Mesenteric fat pad (tissue), 1 donor: Measurements from ENCODE around the gene EMD. TPM values are rescaled to one million over a fixed set of nuclear protein-coding genes. Genes with fewer than 3 reads are reported as not detected.
A peak's percentile ranks its signal among the peaks of the same experiment; 100 is the strongest.

Experiments
- DNase-seq: peaks from one replicate; pipeline ENCODE4 v3.0.0-alpha.2; 2020; ENCODE audit warnings: low spot score
- total RNA-seq: library from RNA; stranded (reverse); fragmentation: NEBNext Ultra II Directional; extraction: Animal tissue kit (Norgen Biotek cat#: 25700); gene quantifications from one replicate; pipeline ENCODE4 v1.2.1, GENCODE V29; 2021
- donor health status: DM: yes; HTN: yes; CAD: no.

Gene EMD
- total RNA-seq, 1 donor from 2014 or later: 57.4 TPM

GRCh38 chrX:154412468-154412867, 33.4 kb downstream of the EMD start:
- no peak for DNase-seq

DNA sequence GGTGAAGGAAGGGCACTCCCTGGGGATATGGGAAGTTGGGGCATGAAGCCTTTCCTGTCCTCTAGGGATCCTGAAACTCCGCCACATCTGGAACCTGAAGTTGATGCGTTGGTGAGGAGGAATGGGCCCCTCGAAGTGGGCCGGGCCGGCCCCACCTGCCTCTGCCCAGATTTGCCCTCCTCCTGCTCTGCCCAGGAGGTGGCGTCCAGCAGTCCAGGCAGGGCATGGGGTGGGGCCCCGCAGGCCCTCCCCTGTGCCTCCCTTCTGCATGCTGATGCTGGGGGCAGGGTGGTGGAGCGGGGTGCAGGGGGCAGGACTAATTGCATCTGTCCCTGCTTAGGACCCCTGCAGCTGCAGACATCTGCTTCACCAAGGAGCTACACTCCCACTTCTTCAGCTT, 34.0 kb downstream of the EMD start:
- no peak for DNase-seq

- DNase-seq: no peak
Observed at GRCh38 chrX:154417157-154417556, 38.1 kb downstream of the EMD start.

- no peak for DNase-seq
Observed at GRCh38 chrX:154419189-154419588, 40.1 kb downstream of the EMD start.

DNA sequence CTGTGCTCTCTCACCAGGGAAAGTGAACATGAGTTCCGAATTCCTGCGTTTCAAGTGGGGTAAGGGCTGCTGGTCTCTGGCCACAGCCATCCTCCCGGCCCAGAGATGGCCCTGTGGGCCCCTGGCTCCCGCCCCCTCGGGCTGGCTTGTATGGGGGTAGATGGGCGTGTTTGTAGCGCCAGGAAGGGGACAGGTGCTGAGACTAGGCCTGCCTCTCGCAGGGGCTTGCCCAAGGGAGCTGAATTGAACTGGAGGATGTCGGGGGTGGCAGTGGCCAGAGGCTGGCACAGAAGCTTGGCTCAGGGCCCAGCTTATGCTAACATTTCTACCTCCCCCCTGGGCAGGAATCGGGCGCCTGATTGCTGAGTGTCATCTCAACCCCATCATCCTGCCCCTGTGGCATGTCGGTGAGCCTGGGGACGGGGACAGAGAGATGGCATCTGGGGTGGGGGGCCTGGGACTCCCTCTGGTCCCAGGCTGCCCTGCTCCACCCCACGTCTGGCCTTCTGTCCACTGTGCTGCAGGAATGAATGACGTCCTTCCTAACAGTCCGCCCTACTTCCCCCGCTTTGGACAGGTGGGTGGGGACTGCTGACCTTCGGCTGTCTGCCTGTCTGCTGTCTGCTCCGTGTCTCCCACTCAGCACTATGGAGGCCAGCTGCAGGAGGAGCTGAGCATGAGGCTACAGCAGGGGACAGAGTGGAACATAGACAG, 40.8 kb downstream of the EMD start:
- no peak for DNase-seq

DNA sequence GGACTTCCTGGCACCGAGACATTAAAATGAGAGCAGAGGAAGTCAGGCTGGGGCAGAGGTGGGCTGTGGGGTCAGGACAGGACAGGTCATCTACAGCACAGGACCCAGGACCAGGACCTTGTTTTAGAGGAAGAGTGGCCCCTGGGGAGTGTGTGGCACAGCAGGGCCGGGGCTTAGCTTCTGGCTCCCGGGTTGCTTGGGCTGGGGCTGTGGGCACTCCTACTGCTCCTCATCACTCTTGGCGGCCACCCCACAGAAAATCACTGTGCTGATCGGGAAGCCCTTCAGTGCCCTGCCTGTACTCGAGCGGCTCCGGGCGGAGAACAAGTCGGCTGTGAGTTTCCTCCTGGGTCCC, 41.3 kb downstream of the EMD start:
- DNase-seq: no peak

DNA sequence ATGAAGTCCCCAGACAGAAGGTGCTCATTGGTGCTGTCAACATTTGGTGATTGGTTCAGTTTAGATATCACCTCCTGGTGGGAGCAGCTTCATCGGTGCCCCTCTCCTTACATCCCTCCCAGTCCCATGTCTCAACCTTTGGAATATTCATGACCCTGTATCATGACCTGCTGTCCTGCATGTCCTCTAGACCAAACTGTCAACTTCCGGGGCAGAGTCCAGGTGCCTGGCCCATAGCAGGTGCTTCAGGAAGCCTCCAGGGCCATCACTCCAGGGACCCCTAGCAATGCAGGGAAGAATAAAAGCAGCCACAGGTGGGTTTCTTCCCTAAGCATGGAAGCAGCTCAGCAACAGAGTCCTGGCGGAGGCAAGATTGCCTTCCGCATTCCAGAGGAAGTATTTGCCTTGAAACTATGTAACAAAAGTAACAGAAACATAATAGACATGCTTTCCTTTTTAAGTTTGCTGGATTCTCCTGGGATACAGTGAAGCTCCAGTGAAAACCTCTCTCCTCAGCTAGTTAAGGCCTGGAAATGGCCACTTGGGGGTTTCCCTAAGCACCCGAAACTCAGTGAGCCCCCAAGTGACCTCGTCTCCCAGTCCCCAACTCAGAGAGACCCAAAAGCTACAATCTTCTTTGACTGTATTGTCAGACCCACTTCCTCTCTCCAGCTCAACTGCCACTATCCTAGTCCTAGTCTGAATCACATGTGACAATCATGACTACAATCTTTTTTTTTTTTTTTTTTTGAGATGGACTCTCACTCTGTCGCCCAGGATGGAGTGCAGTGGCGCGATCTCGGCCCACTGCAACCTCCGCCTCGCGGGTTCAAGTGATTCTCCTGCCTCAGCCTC, 48.0 kb downstream of the EMD start:
- DNase-seq: no peak

GRCh38 chrX:154428176-154429171, 49.4 kb downstream of the EMD start, which contains the start of gene ATP6AP1:
Gene ATP6AP1, plus strand, starts transcription at chrX:154428677. Its CDS starts 16 bp downstream, at chrX:154428693.
- DNase-seq: peak; percentile 96

GRCh38 chrX:154429711-154430110, 50.6 kb downstream of the EMD start:
- DNase-seq: no peak

DNA sequence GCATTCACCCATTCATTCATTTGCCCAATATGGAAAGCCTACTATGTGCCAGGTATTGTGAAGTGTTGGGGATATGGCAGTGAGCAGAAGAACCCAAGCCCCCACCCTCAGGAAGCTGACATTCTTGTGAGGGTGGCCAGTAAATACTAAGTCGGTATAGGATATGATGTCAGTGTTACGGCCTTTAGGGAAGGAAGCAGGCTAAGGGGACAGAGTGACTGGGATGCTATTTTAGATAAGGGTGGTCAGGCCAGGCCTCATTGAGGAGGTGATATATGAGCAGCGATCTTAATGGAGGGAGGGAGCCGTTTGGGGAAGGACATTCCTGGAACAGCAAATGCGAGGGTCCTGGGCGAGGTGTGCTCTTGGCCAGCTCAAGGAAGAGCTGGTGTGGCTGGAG, 51.4 kb downstream of the EMD start:
- no peak for DNase-seq

DNA sequence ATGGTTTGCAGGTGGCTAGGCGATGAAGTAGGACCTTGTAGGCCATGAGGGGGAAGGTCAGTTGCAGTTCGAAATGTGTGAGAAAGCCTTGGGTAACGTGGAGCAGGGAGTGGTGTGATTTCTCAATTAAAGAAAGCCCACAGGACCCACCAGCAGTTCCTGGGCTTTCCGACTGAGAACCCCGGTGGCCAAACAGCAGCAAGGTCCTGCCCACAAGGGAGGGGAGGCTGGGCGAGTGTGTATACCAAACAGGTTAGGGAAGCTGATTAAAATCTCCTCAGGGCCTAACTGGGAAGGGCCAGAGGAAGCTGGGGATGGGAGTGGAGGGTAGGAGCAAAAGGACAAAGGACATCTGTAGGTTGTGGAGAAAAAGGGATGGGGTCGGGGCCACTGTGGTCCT, 51.8 kb downstream of the EMD start:
- DNase-seq: no peak

Other genes with a start within 250 kb of the EMD start
- not detected for gene OPN1LW, start 235.1 kb upstream of the EMD start, total RNA-seq
- gene OPN1MW, start 196.7 kb upstream of the EMD start, total RNA-seq: not detected
- gene OPN1MW2, start 159.5 kb upstream of the EMD start, total RNA-seq: not detected
- gene OPN1MW3, start 121.7 kb upstream of the EMD start, total RNA-seq: not detected
- not detected for gene TEX28, start 84.2 kb upstream of the EMD start, total RNA-seq
- gene TKTL1, start 83.5 kb upstream of the EMD start, total RNA-seq: 0.80 TPM
- 1,133 TPM for gene FLNA, start 4.7 kb upstream of the EMD start, total RNA-seq
- gene RPL10, start 19.1 kb downstream of the EMD start, total RNA-seq: 2,424 TPM
- gene DNASE1L1, start 30.0 kb downstream of the EMD start, total RNA-seq: 18.9 TPM
- gene TAFAZZIN, start 32.2 kb downstream of the EMD start, total RNA-seq: 32.4 TPM
- 72.5 TPM for gene ATP6AP1, start 49.4 kb downstream of the EMD start, total RNA-seq
- gene GDI1, start 57.9 kb downstream of the EMD start, total RNA-seq: 82.6 TPM
- gene FAM50A, start 64.8 kb downstream of the EMD start, total RNA-seq: 88.3 TPM
- gene PLXNA3, start 79.0 kb downstream of the EMD start, total RNA-seq: 57.2 TPM
- gene LAGE3, start 100.0 kb downstream of the EMD start, total RNA-seq: 13.6 TPM
- gene UBL4A, start 107.3 kb downstream of the EMD start, total RNA-seq: 29.1 TPM
- 30.4 TPM for gene SLC10A3, start 111.3 kb downstream of the EMD start, total RNA-seq
- 36.5 TPM for gene FAM3A, start 136.9 kb downstream of the EMD start, total RNA-seq
- 110 TPM for gene G6PD, start 167.6 kb downstream of the EMD start, total RNA-seq
- gene IKBKG, start 168.3 kb downstream of the EMD start, total RNA-seq: 29.8 TPM
- gene CTAG1A, start 205.8 kb downstream of the EMD start, total RNA-seq: not detected
- not detected for gene CTAG1B, start 240.0 kb downstream of the EMD start, total RNA-seq